Measurements from ENCODE around the gene TMEM62. TPM values are rescaled to one million over a fixed set of nuclear protein-coding genes. Genes with fewer than 3 reads are reported as not detected.

Gene TMEM62
- total and polyA plus RNA-seq, 10 of the 15 experiments (the other 5 are each of a cell fraction or from before 2014, with no cell fraction given), result 7.0 to 26.8 (median 14.9) TPM

DNA sequence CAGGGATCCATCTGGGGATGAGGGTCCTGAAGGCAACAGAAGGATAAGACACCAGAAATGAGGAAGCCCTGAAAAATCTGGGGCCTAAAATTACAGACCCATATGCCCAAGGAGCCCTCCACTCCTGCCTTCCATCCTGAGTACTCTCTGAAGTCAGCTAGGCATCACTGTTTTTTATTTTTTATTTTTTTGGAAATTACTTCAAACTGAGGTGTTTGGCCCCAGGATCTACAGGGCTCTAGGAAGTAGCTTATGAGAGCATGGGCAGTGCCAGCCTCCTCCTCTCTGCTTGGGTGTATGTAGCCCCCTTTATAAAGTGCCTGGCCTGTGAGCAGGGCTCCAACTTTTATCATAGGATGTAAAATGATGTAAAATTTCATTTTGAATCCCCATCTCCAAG is 79.6 kb downstream of the TMEM62 start:
- TF ChIP-seq MEF2B (IDR thresholded peaks at IDR 0.05; ENCODE audit: partially characterized antibody, poor library complexity, severe bottlenecking), result no peak
- no peak for TF ChIP-seq STAT1 (conservative IDR thresholded peaks at IDR 0.05)
- TF ChIP-seq CEBPB (IDR thresholded peaks at IDR 0.05; ENCODE audit: borderline replicate concordance in 1 of 2, low read depth in 2 of 2, low read length in 2 of 2), result no peak
- TF ChIP-seq TCF12 (IDR thresholded peaks at IDR 0.05; ENCODE audit: low read depth, low read length), result no peak
- TF ChIP-seq EP300 (IDR thresholded peaks at IDR 0.05; ENCODE audit: borderline replicate concordance in 1 of 2, control insufficient read depth in 1 of 2, low read depth in 2 of 2, low read length in 2 of 2), result no peak
- no peak for TF ChIP-seq MXI1 (IDR thresholded peaks at IDR 0.05; ENCODE audit: low read depth, low read length)
- TF ChIP-seq RUNX3 (IDR thresholded peaks at IDR 0.05; ENCODE audit: low read length), result no peak
- TF ChIP-seq EED (IDR thresholded peaks at IDR 0.05; ENCODE audit: low read depth), result no peak
- no peak for TF ChIP-seq NBN (IDR thresholded peaks at IDR 0.05)
- TF ChIP-seq ZZZ3 (IDR thresholded peaks at IDR 0.05; ENCODE audit: control insufficient read depth, insufficient read length, low read depth), result no peak
- TF ChIP-seq HDGF (IDR thresholded peaks at IDR 0.05), result no peak
- TF ChIP-seq EGR1 (IDR thresholded peaks at IDR 0.05; ENCODE audit: borderline replicate concordance in 1 of 2, low read depth in 2 of 2, low read length in 2 of 2), result no peak
- no peak for TF ChIP-seq SPI1 (IDR thresholded peaks at IDR 0.05; ENCODE audit: borderline replicate concordance, insufficient read depth, low read depth, low read length)
- TF ChIP-seq, protein P1, sequence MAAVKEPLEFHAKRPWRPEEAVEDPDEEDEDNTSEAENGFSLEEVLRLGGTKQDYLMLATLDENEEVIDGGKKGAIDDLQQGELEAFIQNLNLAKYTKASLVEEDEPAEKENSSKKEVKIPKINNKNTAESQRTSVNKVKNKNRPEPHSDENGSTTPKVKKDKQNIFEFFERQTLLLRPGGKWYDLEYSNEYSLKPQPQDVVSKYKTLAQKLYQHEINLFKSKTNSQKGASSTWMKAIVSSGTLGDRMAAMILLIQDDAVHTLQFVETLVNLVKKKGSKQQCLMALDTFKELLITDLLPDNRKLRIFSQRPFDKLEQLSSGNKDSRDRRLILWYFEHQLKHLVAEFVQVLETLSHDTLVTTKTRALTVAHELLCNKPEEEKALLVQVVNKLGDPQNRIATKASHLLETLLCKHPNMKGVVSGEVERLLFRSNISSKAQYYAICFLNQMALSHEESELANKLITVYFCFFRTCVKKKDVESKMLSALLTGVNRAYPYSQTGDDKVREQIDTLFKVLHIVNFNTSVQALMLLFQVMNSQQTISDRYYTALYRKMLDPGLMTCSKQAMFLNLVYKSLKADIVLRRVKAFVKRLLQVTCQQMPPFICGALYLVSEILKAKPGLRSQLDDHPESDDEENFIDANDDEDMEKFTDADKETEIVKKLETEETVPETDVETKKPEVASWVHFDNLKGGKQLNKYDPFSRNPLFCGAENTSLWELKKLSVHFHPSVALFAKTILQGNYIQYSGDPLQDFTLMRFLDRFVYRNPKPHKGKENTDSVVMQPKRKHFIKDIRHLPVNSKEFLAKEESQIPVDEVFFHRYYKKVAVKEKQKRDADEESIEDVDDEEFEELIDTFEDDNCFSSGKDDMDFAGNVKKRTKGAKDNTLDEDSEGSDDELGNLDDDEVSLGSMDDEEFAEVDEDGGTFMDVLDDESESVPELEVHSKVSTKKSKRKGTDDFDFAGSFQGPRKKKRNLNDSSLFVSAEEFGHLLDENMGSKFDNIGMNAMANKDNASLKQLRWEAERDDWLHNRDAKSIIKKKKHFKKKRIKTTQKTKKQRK (IDR thresholded peaks at IDR 0.05; ENCODE audit: low read depth, low read length), result no peak
- no peak for TF ChIP-seq NR2F1 (conservative IDR thresholded peaks at IDR 0.05)
- TF ChIP-seq SMAD5 (IDR thresholded peaks at IDR 0.05; ENCODE audit: low read depth), result no peak
- no peak for TF ChIP-seq PAX5 (IDR thresholded peaks at IDR 0.05; ENCODE audit: borderline replicate concordance, low read depth, low read length)
- Histone ChIP-seq H4K20me1 (ENCODE audit: control insufficient read depth, insufficient read depth) (no peaks in the 10 kb centered on the region), H3K27me3 (replicated peaks in 1 of 2; ENCODE audit: control insufficient read depth in 2 of 2, insufficient read depth in 2 of 2, low read length in 1 of 2) (no peaks in the 10 kb centered on the region), H3K4me2 (ENCODE audit: control insufficient read depth, insufficient read depth) (no peak overlapping the region), H3K9ac (ENCODE audit: control insufficient read depth, insufficient read depth, low read length) (no peak overlapping the region), H3K9me3 (replicated peaks; ENCODE audit: control insufficient read depth, insufficient read depth, low read length) (no peaks in the 10 kb centered on the region; the same call in 2 of the 3 replicates), H3K4me3 (no peak overlapping the region), H3K79me2 (ENCODE audit: control insufficient read depth, insufficient read depth, low read length) (no peaks in the 10 kb centered on the region), H2AFZ (ENCODE audit: control insufficient read depth, low read depth, low read length) (no peak overlapping the region), H3K4me1 (ENCODE audit: control insufficient read depth, insufficient read depth, low read length) (no peaks in the 10 kb centered on the region), H3K36me3 (ENCODE audit: control insufficient read depth in 2 of 2, insufficient read depth in 2 of 2, low read length in 1 of 2) (no peaks in the 10 kb centered on the region), H3K27ac (ENCODE audit: control insufficient read depth, insufficient read depth) (no peak overlapping the region)
- in situ Hi-C loops (cut with MboI), result no loop called here
- ATAC-seq (no peak), DNase-seq (ENCODE audit: low read depth, low spot score) (no peak), FAIRE-seq (no peak)
- intact Hi-C loops (cut with micrococcal nuclease; ENCODE audit: unreplicated experiment), result no loop called here
- ChIA-PET CTCF (interaction anchor here (1.4 to 3.1 kb wide), 4 partner anchors 9 to 72 kb away, joined by 4 to 12 read pairs (median 8); no protein-coding TSS in a partner anchor), POLR2A (no interaction called here), SMC1A (ENCODE audit: uncharacterized antibody, unreplicated experiment) (interaction anchor here (1.0 to 3.9 kb wide), 4 partner anchors 8 to 19 kb away, joined by 3 to 12 read pairs (median 5); no protein-coding TSS in a partner anchor), RAD21 (ENCODE audit: unreplicated experiment) (interaction anchor here (0.6 to 1.8 kb wide), 2 partner anchors 12 to 564 kb away, joined by 3 to 5 read pairs; partner anchors contain the start of gene ELL3)
- no TSS peak for BruUV-seq (replicated peaks)

Data from GM12878 (cell line).